ENCODE data around the gene CCDC27.

GRCh38 chr1:3711381-3711779 lies 40.9 kb upstream of the CCDC27 start:
- TF ChIP-seq EP300 (IDR thresholded peaks at IDR 0.05), result no peak
- no peak for TF ChIP-seq CTCF (IDR thresholded peaks at IDR 0.05)

Measured in sigmoid colon (tissue), 4 donors.